RWPE2 (cell line): ENCODE data around the gene LDB2.

Source experiments
- ATAC-seq: fragments of 200-7000 bp; cut with Tn5 transposase; 3 replicates; pipeline ENCODE4 v1.9.1; 2021; ENCODE audit warnings: low read depth
- DNase-seq: peaks from one replicate; pipeline ENCODE4 v3.0.0-alpha.2; 2020; ENCODE audit warnings: low spot score
- H3K27ac ChIP-seq: fragments of 450-650 bp; 2 replicates; pipeline ENCODE4 v1.5.1; 2017; ENCODE audit warnings: mild to moderate bottlenecking; ENCODE audit not compliant: poor library complexity, severe bottlenecking
- H3K27me3 ChIP-seq: fragments of 250-450 bp; sonication (Bioruptor Pico); 2 replicates; pipeline ENCODE4 v1.5.1; 2021; ENCODE audit warnings: mild to moderate bottlenecking, moderate library complexity; ENCODE audit not compliant: insufficient read depth, poor library complexity, severe bottlenecking
- H3K36me3 ChIP-seq: fragments of 250-450 bp; sonication (Bioruptor Pico); 2 replicates; pipeline ENCODE4 v1.5.1; 2020; ENCODE audit warnings: low read depth, mild to moderate bottlenecking, moderate library complexity
- H3K4me1 ChIP-seq: fragments of 250-450 bp; sonication (Bioruptor Pico); 2 replicates; pipeline ENCODE4 v1.5.1; 2021; ENCODE audit warnings: mild to moderate bottlenecking, moderate library complexity; ENCODE audit not compliant: insufficient read depth, poor library complexity, severe bottlenecking
- H3K4me3 ChIP-seq: fragments of 250-450 bp; sonication (Bioruptor Pico); 2 replicates; pipeline ENCODE4 v1.5.1; 2021; ENCODE audit warnings: mild to moderate bottlenecking, moderate library complexity; ENCODE audit not compliant: severe bottlenecking
- H3K9me3 ChIP-seq: fragments of 250-450 bp; sonication (Bioruptor Pico); 2 replicates; pipeline ENCODE4 v1.5.1; 2021; ENCODE audit warnings: mild to moderate bottlenecking, moderate library complexity; ENCODE audit not compliant: severe bottlenecking
- CTCF ChIP-seq: fragments of 450-650 bp; IDR thresholded peaks from one replicate; pipeline ENCODE4 v1.5.1; 2017; ENCODE audit warnings: mild to moderate bottlenecking, moderate library complexity; ENCODE audit not compliant: poor library complexity, severe bottlenecking

Gene LDB2

GRCh38 chr4:16597845-16598596 is 300.4 kb downstream of the LDB2 start:
- TF ChIP-seq CTCF = no peak
- H3K36me3 ChIP-seq = no peaks in the 10 kb centered on the region
- H3K9me3 ChIP-seq = no peaks in the 10 kb centered on the region
- H3K4me1 ChIP-seq = peaks cover 4% of the 10 kb centered on the region
- peak; percentile 67; the same call in 2 of the 3 replicates for ATAC-seq
- H3K4me3 ChIP-seq = no peak overlapping the region
- no peak for DNase-seq
- H3K27ac ChIP-seq = no peak overlapping the region
- peaks cover 30% of the 10 kb centered on the region for H3K27me3 ChIP-seq

GRCh38 chr4:16597443-16597842 is 301.0 kb downstream of the LDB2 start:
- no peak overlapping the region for H3K4me3 ChIP-seq
- ATAC-seq (no peak), DNase-seq (no peak)
- H3K9me3 ChIP-seq = no peaks in the 10 kb centered on the region
- no peak overlapping the region for H3K27ac ChIP-seq
- peaks cover 4% of the 10 kb centered on the region for H3K4me1 ChIP-seq
- peaks cover 30% of the 10 kb centered on the region for H3K27me3 ChIP-seq
- H3K36me3 ChIP-seq = no peaks in the 10 kb centered on the region
- no peak for TF ChIP-seq CTCF

GRCh38 chr4:16596267-16596666 is 302.2 kb downstream of the LDB2 start:
- no peak overlapping the region for H3K27ac ChIP-seq
- peaks cover 34% of the 10 kb centered on the region for H3K27me3 ChIP-seq
- TF ChIP-seq CTCF = no peak
- DNase-seq (no peak), ATAC-seq (no peak)
- H3K9me3 ChIP-seq = no peaks in the 10 kb centered on the region
- no peaks in the 10 kb centered on the region for H3K36me3 ChIP-seq
- H3K4me1 ChIP-seq = peaks cover 4% of the 10 kb centered on the region
- no peak overlapping the region for H3K4me3 ChIP-seq

GRCh38 chr4:16594128-16594527 is 304.3 kb downstream of the LDB2 start:
- no peak for ATAC-seq
- Histone ChIP-seq H3K27ac (no peak overlapping the region), H3K36me3 (no peaks in the 10 kb centered on the region), H3K9me3 (no peaks in the 10 kb centered on the region), H3K4me1 (peaks cover 4% of the 10 kb centered on the region), H3K27me3 (peaks cover 23% of the 10 kb centered on the region), H3K4me3 (no peak overlapping the region)
- no peak for TF ChIP-seq CTCF
- DNase-seq = no peak

GRCh38 chr4:16593386-16593785 is 305.1 kb downstream of the LDB2 start:
- Histone ChIP-seq H3K4me3 (no peak overlapping the region), H3K36me3 (no peaks in the 10 kb centered on the region), H3K27me3 (peaks cover 23% of the 10 kb centered on the region), H3K9me3 (no peaks in the 10 kb centered on the region), H3K27ac (no peak overlapping the region), H3K4me1 (peaks cover 4% of the 10 kb centered on the region)
- no peak for TF ChIP-seq CTCF
- ATAC-seq = no peak
- DNase-seq = no peak
